Adrenal gland (tissue), 12 donors: ENCODE data around the gene GPRC5C. TPM values are rescaled to one million over a fixed set of nuclear protein-coding genes. Genes with fewer than 3 reads are reported as not detected.
"Not testable (repeated sequence)": the region's sequence is repeated elsewhere in the genome, so short reads cannot be mapped to it uniquely, and the experiment has no call there.

ENCODE experiments used
- DNase-seq, 7 donors: peaks; one replicate each; pipeline ENCODE4 v3.0.0-alpha.2; 2019 to 2020
- H3K27ac ChIP-seq, 5 donors: fragments of 200-600 bp; sonication (generic) in 4 of 5; 1 replicate in 3 of 5; 2 replicates in 2 of 5; pipeline versions ENCODE4 v1.5.1 to v1.8.0; 2016 to 2020; ENCODE audit warnings: mild to moderate bottlenecking in 1 of 5
- H3K27me3 ChIP-seq: fragments of 200-600 bp; 2 replicates; pipeline ENCODE4 v1.8.0; 2021
- H3K36me3 ChIP-seq, 2 donors: fragments of 200-600 bp; replicated peaks in 1 of 2; 1 replicate in 1 of 2; 2 replicates in 1 of 2; pipeline versions ENCODE4 v1.5.1 to v1.8.0; 2018 to 2022
- H3K4me1 ChIP-seq, 2 donors: fragments of 200-600 bp; replicated peaks in 1 of 2; 1 replicate in 1 of 2; 2 replicates in 1 of 2; pipeline versions ENCODE4 v1.5.1 to v1.8.0; 2018 to 2021
- H3K4me3 ChIP-seq, 4 donors: fragments of 200-600 bp; sonication (generic) in 3 of 4; one replicate each; pipeline ENCODE4 v1.5.1; 2016 to 2018
- H3K9me3 ChIP-seq, 3 donors: fragments of 200-600 bp; sonication (generic) in 1 of 3; replicated peaks in 1 of 3; 1 replicate in 2 of 3; 2 replicates in 1 of 3; pipeline versions ENCODE4 v1.5.1 to v1.8.0; 2016 to 2021
- POLR2A ChIP-seq, 2 donors: fragments of 450-650 bp; IDR thresholded peaks; one replicate each; pipeline ENCODE4 v1.6.1; 2017; ENCODE audit warnings: antibody characterized with exemption in 2 of 2, mild to moderate bottlenecking in 2 of 2, moderate library complexity in 1 of 2
- WGBS, 4 donors: extraction: QIAGEN DNeasy Blood & Tissue Kit in 2 of 4; methylation state at CpG; one replicate each; pipeline versions ENCODE4 v1.1.5 to v1.1.7; 2013 to 2017; 5-methylcytosine and 5-hydroxymethylcytosine counted together
- intact Hi-C, 2 donors: fragments of 100-400 bp; cut with DNase I; formaldehyde crosslinking; loops; one replicate each; pipeline versions ENCODE4 v1.14.1 to v1.15.0; 2022 to 2023
- polyA plus RNA-seq, 3 donors: library from polyadenylated mRNA; stranded (reverse); fragments of 200-250 nt in 2 of 3; fragments of 350-450 nt in 1 of 3; fragmentation: Illumina TruSeq in 1 of 3; extraction: RNeasy Lipid Tissue Mini Kit (QIAGEN cat#74804) in 1 of 3; gene quantifications; one replicate each; pipeline ENCODE4 v1.2.3, GENCODE V29; 2013 to 2014
- total RNA-seq, 9 donors: library from RNA; depleted of rRNA in 4 of 9; stranded (reverse); fragments of >200 nt in 4 of 9; fragments of 120-200 nt in 1 of 9; fragmentation: NEBNext Ultra II Directional in 1 of 9; extraction: Animal tissue kit (Norgen Biotek cat#: 25700) in 1 of 9; gene quantifications; one replicate each; pipeline versions ENCODE4 v1.1.0 to v1.2.4, GENCODE V29; 2013 to 2023
- TF ChIP-seq, protein P1 (sequence below), 6 experiments: fragments of 450-650 bp in 4 of 6; fragments of 200-600 bp in 2 of 6; sonication (generic) in 1 of 6; IDR thresholded peaks; 1 replicate in 5 of 6; 2 replicates in 1 of 6; pipeline versions ENCODE4 v1.5.1 to v1.8.0; 2016 to 2021; ENCODE audit warnings: antibody characterized with exemption in 6 of 6, mild to moderate bottlenecking in 2 of 6, moderate library complexity in 1 of 6
- donor health status: healthy with polysubstance abuse.
- donor health status: Bipolar disorder and iron deficiency.
- donor health status: DM: yes; HTN: yes; CAD: no.
- donor health status: DM: no; HTN: no; CAD: no.
- donor health status: DM: no; HTN: no; CAD: no.
- donor health status: DM: yes; HTN: yes; CAD: no.

The GPRC5C gene
- total and polyA plus RNA-seq, 12 donors = 2.7 to 67.2 (median 30.5) TPM

DNA sequence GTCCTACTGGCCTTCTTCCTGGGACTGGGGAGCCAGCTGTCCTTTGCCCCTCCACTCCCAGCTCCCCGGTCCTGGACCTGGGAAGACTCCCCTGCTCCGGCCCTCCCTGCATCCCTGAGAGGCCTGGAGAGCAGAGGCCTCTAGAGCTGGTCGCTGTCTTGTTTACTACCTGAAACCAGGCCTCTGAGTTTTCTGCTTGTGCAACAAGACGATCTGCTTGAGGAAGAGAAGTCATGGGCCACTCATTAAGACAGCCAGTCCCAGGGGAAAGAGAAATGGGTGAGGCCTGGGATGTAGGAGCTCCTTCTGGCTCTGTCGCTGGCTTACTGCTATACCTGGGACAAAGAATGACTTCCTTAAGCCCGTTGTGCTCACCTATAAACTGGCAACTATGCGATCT lies 29.8 kb upstream of the GPRC5C start:
- intact Hi-C loops = no loop called here
- 85 to 97% (median 91%) methylated on average over 6 to 7 of the region's 7 CpGs for WGBS, 4 donors

GRCh38 chr17:74403512-74404137 lies 28.3 kb upstream of the GPRC5C start:
- Histone ChIP-seq H3K4me1 (no peaks in the 10 kb centered on the region), H3K9me3 (no peaks in the 10 kb centered on the region), H3K4me3 (no peak overlapping the region), H3K36me3 (no peaks in the 10 kb centered on the region), H3K27me3 (no peaks in the 10 kb centered on the region), H3K27ac (no peak overlapping the region)
- no peak for TF ChIP-seq POLR2A (IDR thresholded peaks at IDR 0.05)
- TF ChIP-seq, protein P1, sequence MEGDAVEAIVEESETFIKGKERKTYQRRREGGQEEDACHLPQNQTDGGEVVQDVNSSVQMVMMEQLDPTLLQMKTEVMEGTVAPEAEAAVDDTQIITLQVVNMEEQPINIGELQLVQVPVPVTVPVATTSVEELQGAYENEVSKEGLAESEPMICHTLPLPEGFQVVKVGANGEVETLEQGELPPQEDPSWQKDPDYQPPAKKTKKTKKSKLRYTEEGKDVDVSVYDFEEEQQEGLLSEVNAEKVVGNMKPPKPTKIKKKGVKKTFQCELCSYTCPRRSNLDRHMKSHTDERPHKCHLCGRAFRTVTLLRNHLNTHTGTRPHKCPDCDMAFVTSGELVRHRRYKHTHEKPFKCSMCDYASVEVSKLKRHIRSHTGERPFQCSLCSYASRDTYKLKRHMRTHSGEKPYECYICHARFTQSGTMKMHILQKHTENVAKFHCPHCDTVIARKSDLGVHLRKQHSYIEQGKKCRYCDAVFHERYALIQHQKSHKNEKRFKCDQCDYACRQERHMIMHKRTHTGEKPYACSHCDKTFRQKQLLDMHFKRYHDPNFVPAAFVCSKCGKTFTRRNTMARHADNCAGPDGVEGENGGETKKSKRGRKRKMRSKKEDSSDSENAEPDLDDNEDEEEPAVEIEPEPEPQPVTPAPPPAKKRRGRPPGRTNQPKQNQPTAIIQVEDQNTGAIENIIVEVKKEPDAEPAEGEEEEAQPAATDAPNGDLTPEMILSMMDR (IDR thresholded peaks at IDR 0.05) = no peak
- intact Hi-C loops = no loop called here
- 62 to 81% (median 72%) methylated on average over 9 to 12 of the region's 12 CpGs for WGBS, 4 donors
- DNase-seq = no peak

More for the DNA sequence above, 29.8 kb upstream of the GPRC5C start:
- no peaks in the 10 kb centered on the region for H3K36me3 ChIP-seq
- H3K9me3 ChIP-seq = no peaks in the 10 kb centered on the region
- no peak for DNase-seq
- H3K27me3 ChIP-seq = no peaks in the 10 kb centered on the region
- no peak for TF ChIP-seq POLR2A (IDR thresholded peaks at IDR 0.05)
- TF ChIP-seq, protein P1 (IDR thresholded peaks at IDR 0.05) = no peak
- no peaks in the 10 kb centered on the region for H3K4me1 ChIP-seq
- no peak overlapping the region for H3K27ac ChIP-seq
- H3K4me3 ChIP-seq = no peak overlapping the region

DNA sequence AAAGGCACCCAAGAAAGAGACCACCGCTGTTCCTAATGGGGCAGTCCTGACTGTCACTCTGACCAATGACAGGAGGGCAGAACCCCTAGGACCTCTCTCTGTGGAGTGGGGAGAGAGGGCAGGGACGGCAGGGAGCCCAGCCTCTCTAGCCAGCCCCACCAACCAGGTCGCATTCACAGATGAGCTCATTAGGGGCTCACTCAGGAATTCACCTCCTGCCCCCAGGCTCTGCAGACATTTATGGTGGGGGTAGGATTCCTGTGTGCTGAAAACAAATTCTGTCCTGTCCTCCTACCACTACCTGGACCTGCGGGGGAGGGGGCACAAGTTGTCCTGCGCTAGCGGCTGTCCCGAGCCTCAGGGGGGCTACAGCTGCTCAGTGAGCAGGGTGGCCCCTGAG lies 27.7 kb upstream of the GPRC5C start:
- H3K4me1 ChIP-seq = no peaks in the 10 kb centered on the region
- H3K9me3 ChIP-seq = no peaks in the 10 kb centered on the region
- no peak overlapping the region for H3K4me3 ChIP-seq
- H3K27ac ChIP-seq = no peak overlapping the region
- intact Hi-C loops = no loop called here
- H3K36me3 ChIP-seq = no peaks in the 10 kb centered on the region
- TF ChIP-seq POLR2A (IDR thresholded peaks at IDR 0.05) = no peak
- TF ChIP-seq, protein P1 (IDR thresholded peaks at IDR 0.05) = no peak
- DNase-seq = no peak
- H3K27me3 ChIP-seq = no peaks in the 10 kb centered on the region
- 59 to 71% methylated on average over 7 of the region's 7 CpGs; no CpG with 5 or more reads in 2 of the 4 donors for WGBS, 4 donors

DNA sequence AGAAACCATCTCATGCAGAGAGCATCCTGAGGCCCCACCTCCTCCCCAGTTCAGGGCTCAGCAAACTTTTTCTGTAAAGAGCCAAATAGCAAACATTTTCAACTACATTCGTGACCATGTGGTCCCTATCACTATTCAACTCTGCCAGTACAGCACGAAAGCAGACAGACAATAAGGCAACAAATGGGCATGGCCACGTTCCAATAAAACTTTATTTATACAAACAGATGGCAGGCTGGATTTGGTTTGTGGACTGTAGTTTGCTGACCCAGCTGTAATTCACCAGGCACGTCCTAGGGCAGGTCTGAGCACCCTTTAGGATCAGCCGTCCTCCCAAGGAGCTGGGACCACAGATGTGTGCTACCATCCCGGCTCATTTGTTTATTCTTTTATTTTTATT lies 27.1 kb upstream of the GPRC5C start:
- no peaks in the 10 kb centered on the region for H3K36me3 ChIP-seq
- WGBS, 4 donors = 77 to 90% (median 84%) methylated on average over 6 of the region's 6 CpGs
- no peaks in the 10 kb centered on the region for H3K27me3 ChIP-seq
- H3K9me3 ChIP-seq = no peaks in the 10 kb centered on the region
- DNase-seq = no peak
- no peak overlapping the region for H3K27ac ChIP-seq
- no peaks in the 10 kb centered on the region for H3K4me1 ChIP-seq
- TF ChIP-seq POLR2A (IDR thresholded peaks at IDR 0.05) = no peak
- TF ChIP-seq, protein P1 (IDR thresholded peaks at IDR 0.05) = no peak
- intact Hi-C loops = no loop called here
- no peak overlapping the region for H3K4me3 ChIP-seq

DNA sequence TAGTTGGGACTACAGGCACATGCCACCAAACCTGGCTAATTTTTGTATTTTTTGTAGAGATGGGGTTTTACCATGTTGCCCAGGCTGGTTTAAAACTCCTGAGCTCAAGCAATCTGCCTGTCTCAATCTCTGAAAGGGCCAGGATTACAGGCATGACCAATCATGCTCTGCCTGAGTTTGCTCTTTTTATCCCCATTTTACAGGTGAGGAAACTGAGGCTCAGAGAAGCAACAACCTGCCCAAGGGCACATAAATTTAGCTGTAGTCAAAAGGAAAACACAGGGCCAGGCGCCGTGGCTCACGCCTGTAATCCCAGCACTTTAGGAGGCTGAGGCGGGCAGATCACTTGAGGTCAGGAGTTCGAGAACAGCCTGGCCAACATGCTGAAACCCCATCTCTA lies 26.6 kb upstream of the GPRC5C start:
- H3K9me3 ChIP-seq, H3K4me1 ChIP-seq, H3K27ac ChIP-seq, DNase-seq, H3K4me3 ChIP-seq, intact Hi-C loops, H3K27me3 ChIP-seq, H3K36me3 ChIP-seq: not testable (repeated sequence)
- WGBS, 4 donors = 85 to 93% (median 90%) methylated on average over 5 of the region's 5 CpGs
